Esophagus squamous epithelium (tissue), 5 donors: ENCODE measurements around the gene EVL. TPM values are rescaled to one million over a fixed set of nuclear protein-coding genes. Genes with fewer than 3 reads are reported as not detected.

Source experiments
- DNase-seq: peaks from one replicate; lab custom pipeline; 2025; lab: John Stamatoyannopoulos, UW
- H3K27ac ChIP-seq, 4 donors: fragments of 200-600 bp; sonication (generic); one replicate each; pipeline ENCODE4 v1.5.1; 2016 to 2019; ENCODE audit warnings: mild to moderate bottlenecking in 1 of 4
- H3K27me3 ChIP-seq, 4 donors: fragments of 200-600 bp; sonication (generic); 1 replicate in 3 of 4; 2 replicates in 1 of 4; pipeline versions ENCODE4 v1.5.1 to v1.6.0; 2017 to 2021; ENCODE audit warnings: antibody characterized with exemption in 1 of 4
- H3K36me3 ChIP-seq, 3 donors: fragments of 200-600 bp; sonication (generic); one replicate each; pipeline ENCODE4 v1.5.1; 2016 to 2019
- H3K4me1 ChIP-seq, 3 donors: fragments of 200-600 bp; sonication (generic); one replicate each; pipeline ENCODE4 v1.5.1; 2017 to 2019
- H3K4me3 ChIP-seq, 4 donors: fragments of 200-600 bp; sonication (generic); 1 replicate in 3 of 4; 2 replicates in 1 of 4; pipeline ENCODE4 v1.5.1; 2016 to 2019; ENCODE audit warnings: mild to moderate bottlenecking in 2 of 4, moderate library complexity in 1 of 4
- H3K9me3 ChIP-seq, 3 donors: fragments of 200-600 bp; sonication (generic); one replicate each; pipeline ENCODE4 v1.5.1; 2016 to 2019
- POLR2A ChIP-seq, 4 donors: fragments of 450-650 bp; IDR thresholded peaks; one replicate each; pipeline ENCODE4 v1.6.1; 2017; ENCODE audit warnings: antibody characterized with exemption in 4 of 4, mild to moderate bottlenecking in 4 of 4, moderate library complexity in 3 of 4
- WGBS, 2 donors: methylation state at CpG; one replicate each; pipeline ENCODE4 v1.1.5; 2018; 5-methylcytosine and 5-hydroxymethylcytosine counted together
- intact Hi-C: fragments of 100-400 bp; cut with DNase I; formaldehyde crosslinking; loops from one replicate; pipeline ENCODE4 v1.15.0; 2022
- total RNA-seq, 4 donors: library from RNA; depleted of rRNA; stranded (reverse); fragments of >200 nt; gene quantifications; one replicate each; pipeline ENCODE4 v1.1.0, GENCODE V29; 2016
- TF ChIP-seq, protein P1 (sequence below), 6 experiments: fragments of 450-650 bp in 4 of 6; fragments of 200-600 bp in 2 of 6; sonication (generic) in 2 of 6; IDR thresholded peaks; one replicate each; pipeline ENCODE4 v1.5.1; 2016 to 2019; ENCODE audit warnings: antibody characterized with exemption in 6 of 6, mild to moderate bottlenecking in 4 of 6, moderate library complexity in 4 of 6
- donor health status: DM: yes; HTN: yes; CAD: no.

Gene EVL
- total RNA-seq, 4 donors from 2014 or later, result 20.0 to 61.2 (median 25.8) TPM

DNA sequence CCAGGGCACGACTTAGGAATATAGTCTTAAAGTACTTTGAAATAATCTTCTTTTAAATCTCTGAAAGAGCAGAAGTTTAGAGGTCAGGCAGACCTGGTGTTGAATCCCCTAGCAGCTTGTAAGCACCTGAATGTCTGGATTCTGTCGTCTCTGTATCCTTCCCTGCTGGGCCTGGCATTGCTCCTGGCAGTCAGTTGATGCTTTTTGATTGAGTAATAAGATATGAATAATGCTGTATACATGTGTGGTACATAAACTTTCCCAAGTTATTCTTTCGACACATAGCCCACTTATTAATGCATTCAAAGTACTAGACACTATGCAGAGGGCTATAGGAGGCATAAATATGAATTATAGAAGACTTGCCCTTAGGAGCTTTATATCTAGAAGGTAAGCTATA, 31.4 kb downstream of the EVL start:
- Histone ChIP-seq H3K36me3 (peaks cover 0 to 40% (median 0%) of the 10 kb centered on the region in 3 donors), H3K27me3 (no peaks in the 10 kb centered on the region), H3K4me1 (peaks cover 0 to 25% (median 0%) of the 10 kb centered on the region in 3 donors), H3K4me3 (no peak overlapping the region), H3K9me3 (no peaks in the 10 kb centered on the region), H3K27ac (no peak overlapping the region)
- DNase-seq, result no peak
- no peak for TF ChIP-seq POLR2A (IDR thresholded peaks at IDR 0.05)
- TF ChIP-seq, protein P1, sequence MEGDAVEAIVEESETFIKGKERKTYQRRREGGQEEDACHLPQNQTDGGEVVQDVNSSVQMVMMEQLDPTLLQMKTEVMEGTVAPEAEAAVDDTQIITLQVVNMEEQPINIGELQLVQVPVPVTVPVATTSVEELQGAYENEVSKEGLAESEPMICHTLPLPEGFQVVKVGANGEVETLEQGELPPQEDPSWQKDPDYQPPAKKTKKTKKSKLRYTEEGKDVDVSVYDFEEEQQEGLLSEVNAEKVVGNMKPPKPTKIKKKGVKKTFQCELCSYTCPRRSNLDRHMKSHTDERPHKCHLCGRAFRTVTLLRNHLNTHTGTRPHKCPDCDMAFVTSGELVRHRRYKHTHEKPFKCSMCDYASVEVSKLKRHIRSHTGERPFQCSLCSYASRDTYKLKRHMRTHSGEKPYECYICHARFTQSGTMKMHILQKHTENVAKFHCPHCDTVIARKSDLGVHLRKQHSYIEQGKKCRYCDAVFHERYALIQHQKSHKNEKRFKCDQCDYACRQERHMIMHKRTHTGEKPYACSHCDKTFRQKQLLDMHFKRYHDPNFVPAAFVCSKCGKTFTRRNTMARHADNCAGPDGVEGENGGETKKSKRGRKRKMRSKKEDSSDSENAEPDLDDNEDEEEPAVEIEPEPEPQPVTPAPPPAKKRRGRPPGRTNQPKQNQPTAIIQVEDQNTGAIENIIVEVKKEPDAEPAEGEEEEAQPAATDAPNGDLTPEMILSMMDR (IDR thresholded peaks at IDR 0.05), result no peak
- 40 to 62% methylated on average over 3 of the region's 3 CpGs for WGBS, 2 donors
- intact Hi-C loops, result no loop called here

DNA sequence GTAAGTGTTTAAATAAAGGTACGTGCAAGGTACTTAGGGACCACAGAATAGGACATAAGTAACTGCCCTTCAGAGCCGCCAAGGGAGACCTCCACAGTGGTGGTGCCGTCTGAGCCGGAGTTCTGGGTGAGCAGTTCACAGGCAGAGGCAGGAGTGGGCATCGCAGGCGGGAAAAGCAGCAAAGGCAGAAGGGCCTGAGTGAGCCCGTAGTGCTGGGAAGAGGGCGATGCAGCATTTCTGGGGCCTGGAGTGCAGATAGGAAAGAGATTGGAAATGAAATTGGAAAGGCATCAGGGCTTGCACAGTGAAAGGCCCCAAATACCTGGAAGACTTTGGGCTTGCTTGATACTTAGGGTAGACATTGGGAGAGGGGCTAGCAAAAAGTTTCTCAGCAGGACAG, 32.9 kb downstream of the EVL start:
- intact Hi-C loops, result no loop called here
- H3K27ac ChIP-seq, result no peak overlapping the region

DNA sequence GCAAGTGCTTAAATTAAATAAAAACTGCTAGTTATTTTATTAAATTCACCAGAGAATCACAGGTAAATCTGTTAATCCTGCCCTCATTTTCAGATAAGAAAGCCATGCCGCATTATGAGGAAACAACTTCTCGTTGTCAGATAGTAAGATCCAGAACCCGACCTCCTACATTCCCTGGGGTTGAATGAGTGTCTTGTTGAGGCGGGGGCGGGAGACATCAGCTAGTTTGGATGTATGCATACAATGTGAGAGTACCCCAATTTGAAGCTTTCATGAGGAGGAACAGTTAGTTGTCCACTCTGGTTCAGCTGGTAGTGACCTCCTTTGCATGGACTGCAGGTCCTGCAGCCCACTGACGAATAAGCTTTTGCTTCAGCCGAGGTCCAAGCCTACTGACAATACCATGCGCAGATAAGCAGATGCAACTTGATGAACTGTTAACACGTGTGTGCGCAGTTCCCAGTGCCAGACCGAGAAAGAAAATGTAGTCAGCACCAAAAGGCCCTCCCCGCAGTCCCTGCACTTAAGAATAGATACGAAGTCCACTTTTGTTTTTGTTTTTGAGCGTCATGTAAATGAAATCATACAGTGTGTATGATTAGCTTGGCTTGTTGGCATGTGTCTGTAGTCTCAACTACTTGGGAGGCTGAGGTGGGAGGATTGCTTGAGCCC, 34.9 kb downstream of the EVL start:
- H3K36me3 ChIP-seq, result peaks cover 0 to 26% (median 0%) of the 10 kb centered on the region in 3 donors
- DNase-seq, result no peak
- intact Hi-C loops, result loop anchor here (10.0 kb wide), 1 partner anchor 45 kb away; no protein-coding TSS in a partner anchor
- WGBS, 2 donors, result 81 to 82% methylated on average over 14 of the region's 14 CpGs
- peak overlapping the region in 1 of 4 donors; percentile 21 for H3K27ac ChIP-seq
- no peaks in the 10 kb centered on the region for H3K27me3 ChIP-seq
- no peaks in the 10 kb centered on the region for H3K9me3 ChIP-seq
- peaks cover 0 to 60% (median 27%) of the 10 kb centered on the region in 3 donors for H3K4me1 ChIP-seq
- TF ChIP-seq, protein P1 (IDR thresholded peaks at IDR 0.05), result no peak
- TF ChIP-seq POLR2A (IDR thresholded peaks at IDR 0.05), result no peak
- no peak overlapping the region for H3K4me3 ChIP-seq

More for the DNA sequence above, 32.9 kb downstream of the EVL start:
- TF ChIP-seq, protein P1 (IDR thresholded peaks at IDR 0.05), result no peak
- TF ChIP-seq POLR2A (IDR thresholded peaks at IDR 0.05), result no peak
- no peaks in the 10 kb centered on the region for H3K9me3 ChIP-seq
- DNase-seq, result no peak
- H3K27me3 ChIP-seq, result no peaks in the 10 kb centered on the region
- peaks cover 0 to 31% (median 0%) of the 10 kb centered on the region in 3 donors for H3K36me3 ChIP-seq
- no peak overlapping the region for H3K4me3 ChIP-seq
- H3K4me1 ChIP-seq, result peaks cover 0 to 40% (median 7%) of the 10 kb centered on the region in 3 donors
- WGBS, 2 donors, result 90 to 91% methylated on average over 8 of the region's 8 CpGs

DNA sequence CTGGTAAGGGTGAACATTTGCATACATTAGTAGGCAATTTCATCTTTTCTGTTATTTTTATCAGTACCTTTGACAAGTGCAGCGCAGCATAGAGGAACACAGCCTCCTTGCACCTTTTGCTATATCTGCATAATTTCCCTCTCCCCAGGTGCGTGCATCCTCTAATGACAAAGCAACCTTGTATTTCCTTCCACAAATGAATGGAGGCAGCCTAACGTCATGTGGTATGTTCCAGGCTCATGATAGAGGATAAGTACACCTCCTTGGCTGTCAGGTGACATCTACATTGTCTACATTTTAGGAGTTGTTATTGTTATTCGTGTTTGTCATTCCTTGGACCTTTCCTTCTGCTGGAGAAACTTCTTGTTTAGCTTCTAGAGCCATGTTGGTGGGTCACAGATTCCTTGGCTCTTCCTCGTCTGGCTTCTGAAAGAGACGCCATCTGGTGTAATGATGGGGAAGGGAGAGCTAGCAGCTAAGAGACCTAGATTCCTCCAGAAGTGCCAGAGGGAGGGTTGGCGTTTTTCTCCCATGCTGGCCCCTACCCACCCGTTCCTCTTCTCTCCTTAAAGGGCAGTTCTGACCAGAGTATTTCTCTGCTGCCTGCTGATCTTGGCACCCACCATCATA, 37.0 kb downstream of the EVL start:
- H3K4me1 ChIP-seq, result peaks cover 6 to 78% (median 45%) of the 10 kb centered on the region in 3 donors
- DNase-seq, result no peak
- WGBS, 2 donors, result 88% methylated on average over 8 of the region's 8 CpGs
- H3K9me3 ChIP-seq, result no peaks in the 10 kb centered on the region
- H3K36me3 ChIP-seq, result peaks cover 0 to 22% (median 0%) of the 10 kb centered on the region in 3 donors
- H3K4me3 ChIP-seq, result no peak overlapping the region
- peak overlapping the region in 3 of 4 donors; percentile 51 to 72 (median 62) for H3K27ac ChIP-seq
- TF ChIP-seq POLR2A (IDR thresholded peaks at IDR 0.05), result no peak
- TF ChIP-seq, protein P1 (IDR thresholded peaks at IDR 0.05), result no peak
- H3K27me3 ChIP-seq, result no peaks in the 10 kb centered on the region
- intact Hi-C loops, result loop anchor here (10.0 kb wide), 1 partner anchor 47 kb away; no protein-coding TSS in a partner anchor
